HCT116 (cell line): Measurements from ENCODE around the gene SLC2A14. TPM values are rescaled to one million over a fixed set of nuclear protein-coding genes. Genes with fewer than 3 reads are reported as not detected.

Experiments
- ATAC-seq: fragments of 200-7000 bp; cut with Tn5 transposase; 2 replicates; pipeline ENCODE4 v1.9.1; 2020; ENCODE audit warnings: mild to moderate bottlenecking, moderate library complexity
- BruUV-seq: library from RNA; stranded (reverse); fragments of 400-500 nt; replicated peaks from 2 replicates; lab custom pipeline; 2021; lab: Mats Ljungman, UMichigan
- CTCF ChIA-PET: fragments of 300-600 bp; sonication (Branson Sonifier 250); formaldehyde crosslinking; loops from one replicate; lab custom pipeline; 2021; ENCODE audit warnings: antibody characterized with exemption; lab: Charles Lee
- POLR2A ChIA-PET: fragments of 300-600, 350-600 bp; sonication (Branson Sonifier 250); formaldehyde crosslinking; loops from one replicate; lab custom pipeline; 2021; ENCODE audit warnings: antibody characterized with exemption; lab: Charles Lee
- RAD21 ChIA-PET, 2 experiments: fragments of 300-600 bp; sonication (Branson Sonifier 250); formaldehyde crosslinking; loops; one replicate each; lab custom pipeline; 2023; ENCODE audit warnings: low total read pairs in 2 of 2; ENCODE audit not compliant: uncharacterized antibody in 2 of 2, unreplicated experiment in 2 of 2, low non-redundant PET in 1 of 2; lab: Charles Lee
- DNase-seq: peaks from one replicate; pipeline ENCODE4 v3.0.0-alpha.2; 2010; ENCODE audit warnings: low read depth, low spot score
- H2AFZ ChIP-seq: fragments of 200-600 bp; shearing (Covaris generic), sonication (generic); 2 replicates; pipeline ENCODE4 v1.6.1; 2017; ENCODE audit warnings: low read depth, mixed run types, mixed read lengths, antibody characterized with exemption, low read length; ENCODE audit not compliant: poor library complexity, severe bottlenecking
- H3K27ac ChIP-seq: 2 replicates; pipeline ENCODE4 v1.5.1; 2012; ENCODE audit warnings: low read depth, low read length
- H3K27me3 ChIP-seq: fragments of 200-600 bp; sonication (generic); 2 replicates; pipeline ENCODE4 v1.6.1; 2016; ENCODE audit warnings: mixed run types, low read length, mixed read lengths; ENCODE audit not compliant: insufficient read depth
- H3K36me3 ChIP-seq, 2 experiments: fragments of 200-500 bp in 1 of 2; fragments of 200-600 bp in 1 of 2; sonication (Bioruptor generic) in 1 of 2; sonication (generic) in 1 of 2; 2 replicates each; pipeline versions ENCODE4 v1.5.1 to v1.6.1; 2014 to 2016; ENCODE audit warnings: low read length in 2 of 2, inconsistent platforms in 1 of 2, mixed read lengths in 1 of 2, mixed run types in 1 of 2; ENCODE audit not compliant: insufficient read depth in 2 of 2, control insufficient read depth in 1 of 2
- H3K4me1 ChIP-seq, 2 experiments: fragments of 200-600 bp in 1 of 2; sonication (generic) in 1 of 2; 2 replicates each; pipeline versions ENCODE4 v1.5.1 to v1.6.1; 2012 to 2017; ENCODE audit warnings: low read length in 2 of 2, inconsistent platforms in 1 of 2, mild to moderate bottlenecking in 1 of 2, mixed read lengths in 1 of 2, mixed run types in 1 of 2, moderate library complexity in 1 of 2; ENCODE audit not compliant: insufficient read depth in 2 of 2, control insufficient read depth in 1 of 2
- H3K4me2 ChIP-seq: fragments of 200-600 bp; sonication (generic); 2 replicates; pipeline ENCODE4 v1.6.1; 2017; ENCODE audit warnings: mixed run types, low read length, mixed read lengths
- H3K4me3 ChIP-seq, 2 experiments: fragments of 200-600 bp in 1 of 2; sonication (generic) in 1 of 2; replicated peaks in 1 of 2; 2 replicates each; pipeline ENCODE4 v1.5.1; 2011 to 2016; ENCODE audit warnings: low read length in 2 of 2, control low read depth in 1 of 2, low read depth in 1 of 2, mild to moderate bottlenecking in 1 of 2, mixed read lengths in 1 of 2, mixed run types in 1 of 2
- H3K79me2 ChIP-seq: fragments of 200-600 bp; sonication (generic); 2 replicates; pipeline ENCODE4 v1.6.1; 2017; ENCODE audit warnings: mild to moderate bottlenecking, mixed run types, low read length, moderate library complexity, mixed read lengths; ENCODE audit not compliant: insufficient read depth
- H3K9ac ChIP-seq: fragments of 200-600 bp; sonication (generic); 2 replicates; pipeline ENCODE4 v1.6.1; 2016; ENCODE audit warnings: low read length, mixed read lengths
- H3K9me2 ChIP-seq: fragments of 200-600 bp; sonication (generic), shearing (Covaris generic); 2 replicates; pipeline ENCODE4 v1.6.1; 2017; ENCODE audit warnings: mixed run types, mild to moderate bottlenecking, moderate library complexity; ENCODE audit not compliant: insufficient read depth
- H3K9me3 ChIP-seq, 2 experiments: fragments of 200-500 bp in 1 of 2; fragments of 200-600 bp in 1 of 2; sonication (Bioruptor generic) in 1 of 2; sonication (generic) in 1 of 2; 2 replicates each; pipeline ENCODE4 v1.6.1; 2014 to 2017; ENCODE audit warnings: low read length in 2 of 2, mixed read lengths in 2 of 2, inconsistent platforms in 1 of 2, low read depth in 1 of 2, mild to moderate bottlenecking in 1 of 2, mixed run types in 1 of 2, moderate library complexity in 1 of 2; ENCODE audit not compliant: control insufficient read depth in 1 of 2, insufficient read depth in 1 of 2
- H4K20me1 ChIP-seq: fragments of 200-600 bp; sonication (generic), shearing (Covaris generic); 2 replicates; pipeline ENCODE4 v1.6.1; 2017; ENCODE audit warnings: mixed run types, mild to moderate bottlenecking, moderate library complexity; ENCODE audit not compliant: insufficient read depth
- ATF3 ChIP-seq: IDR thresholded peaks from 2 replicates; pipeline ENCODE4 v1.6.1; 2012
- CBX3 ChIP-seq: IDR thresholded peaks from 2 replicates; pipeline ENCODE4 v1.6.1; 2012; ENCODE audit warnings: low read depth
- CEBPB ChIP-seq: IDR thresholded peaks from 2 replicates; pipeline ENCODE4 v1.6.1; 2012; ENCODE audit warnings: low read depth
- EGR1 ChIP-seq: IDR thresholded peaks from 2 replicates; pipeline ENCODE4 v1.6.1; 2012; ENCODE audit warnings: low read depth
- ELF1 ChIP-seq: IDR thresholded peaks from 2 replicates; pipeline ENCODE4 v1.6.1; 2012; ENCODE audit warnings: low read depth, borderline replicate concordance
- EZH2 ChIP-seq: fragments of 200-600 bp; sonication (generic); IDR thresholded peaks from 2 replicates; pipeline ENCODE4 v1.6.1; 2017; ENCODE audit warnings: antibody characterized with exemption, mixed run types
- EZH2phosphoT487 ChIP-seq: fragments of 200-600 bp; IDR thresholded peaks from 2 replicates; pipeline ENCODE4 v1.6.1; 2018; ENCODE audit warnings: antibody characterized with exemption, borderline replicate concordance
- FOSL1 ChIP-seq: IDR thresholded peaks from 2 replicates; pipeline ENCODE4 v1.6.1; 2012; ENCODE audit warnings: low read depth
- JUND ChIP-seq: IDR thresholded peaks from 2 replicates; pipeline ENCODE4 v1.6.1; 2012
- MAX ChIP-seq: IDR thresholded peaks from 2 replicates; pipeline ENCODE4 v1.6.1; 2012
- POLR2A ChIP-seq: IDR thresholded peaks from 2 replicates; pipeline ENCODE4 v1.7.0; 2011; ENCODE audit warnings: borderline replicate concordance; ENCODE audit not compliant: insufficient read depth, insufficient read length; ENCODE audit errors: extremely low read depth
- POLR2AphosphoS5 ChIP-seq: IDR thresholded peaks from 2 replicates; pipeline ENCODE4 v1.6.1; 2011; ENCODE audit warnings: mild to moderate bottlenecking, low read depth, low read length, moderate library complexity
- RAD21 ChIP-seq: IDR thresholded peaks from 2 replicates; pipeline ENCODE4 v1.6.1; 2012; ENCODE audit warnings: low read depth, mild to moderate bottlenecking
- REST ChIP-seq: IDR thresholded peaks from 2 replicates; pipeline ENCODE4 v1.6.1; 2012; ENCODE audit warnings: low read depth
- SIN3A ChIP-seq: IDR thresholded peaks from 2 replicates; pipeline ENCODE4 v1.6.1; 2012; ENCODE audit warnings: low read depth
- SP1 ChIP-seq: IDR thresholded peaks from 2 replicates; pipeline ENCODE4 v1.6.1; 2012; ENCODE audit warnings: low read depth
- TCF7L2 ChIP-seq: IDR thresholded peaks from 2 replicates; pipeline ENCODE4 v1.7.0; 2011; ENCODE audit warnings: borderline replicate concordance, inconsistent platforms; ENCODE audit not compliant: insufficient read depth, insufficient read length; ENCODE audit errors: extremely low read depth
- YY1 ChIP-seq: IDR thresholded peaks from 2 replicates; pipeline ENCODE4 v1.6.1; 2011; ENCODE audit warnings: low read length, low read depth, moderate library complexity, mild to moderate bottlenecking; ENCODE audit not compliant: insufficient replicate concordance; ENCODE audit errors: extremely low read depth
- ZBTB33 ChIP-seq: IDR thresholded peaks from 2 replicates; pipeline ENCODE4 v1.6.1; 2011; ENCODE audit warnings: mild to moderate bottlenecking, low read length, moderate library complexity; ENCODE audit not compliant: insufficient replicate concordance; ENCODE audit errors: extremely low read depth
- ZNF274 ChIP-seq: fragments of 200-500 bp; sonication (Bioruptor generic); IDR thresholded peaks from 2 replicates; pipeline ENCODE4 v1.6.1; 2014; ENCODE audit warnings: mild to moderate bottlenecking, low read depth, low read length, inconsistent platforms
- intact Hi-C: fragments of 100-400 bp; cut with micrococcal nuclease; formaldehyde crosslinking; loops from 2 replicates; pipeline ENCODE4 v1.10.0; 2022
- total RNA-seq: library from RNA; stranded (reverse); gene quantifications from one replicate; pipeline ENCODE4 v1.2.1, GENCODE V29; 2021; ENCODE audit not compliant: unreplicated experiment

The SLC2A14 gene
- total RNA-seq, 1 experiment from 2014 or later, result not detected

GRCh38 chr12:7892186-7892980 lies 19.7 kb upstream of the SLC2A14 start:
- CTCF ChIA-PET, result no interaction called here
- no peaks in the 10 kb centered on the region for H3K4me1 ChIP-seq
- H3K4me3 ChIP-seq, result no peak overlapping the region
- H3K27me3 ChIP-seq, result no peaks in the 10 kb centered on the region
- no peak overlapping the region for H3K27ac ChIP-seq
- H2AFZ ChIP-seq, result no peak overlapping the region
- no peak overlapping the region for H3K4me2 ChIP-seq
- RAD21 ChIA-PET, result no interaction called here
- H3K36me3 ChIP-seq, result no peaks in the 10 kb centered on the region
- no peak for ATAC-seq
- H3K9me2 ChIP-seq, result no peaks in the 10 kb centered on the region
- H3K9me3 ChIP-seq, result no peaks in the 10 kb centered on the region
- TF ChIP-seq ATF3 (no peak), SIN3A (no peak), POLR2AphosphoS5 (no peak), TCF7L2 (no peak), CEBPB (no peak), JUND (no peak), MAX (no peak), EZH2phosphoT487 (no peak), POLR2A (no peak), ZBTB33 (no peak), RAD21 (no peak), CBX3 (no peak), EGR1 (no peak), EZH2 (no peak), YY1 (no peak), FOSL1 (no peak), SP1 (no peak), REST (no peak), ELF1 (no peak), ZNF274 (no peak)
- DNase-seq, result no peak
- intact Hi-C loops, result no loop called here
- no peak overlapping the region for H3K9ac ChIP-seq
- BruUV-seq, result no TSS peak
- POLR2A ChIA-PET, result no interaction called here
- no peaks in the 10 kb centered on the region for H3K79me2 ChIP-seq
- H4K20me1 ChIP-seq, result no peaks in the 10 kb centered on the region
